NCI-H526 treated with DMSO at 0.1 percent for 48 hours (cell line): ENCODE measurements around the gene MGAT5B.

ENCODE experiments used
- DNase-seq: peaks from one replicate; lab custom pipeline; 2025; lab: John Stamatoyannopoulos, UW

The MGAT5B gene

GRCh38 chr17:76905036-76905435 lies 36.8 kb downstream of the MGAT5B start:
- DNase-seq: no peak

- DNase-seq: no peak
Measured at GRCh38 chr17:76905836-76906235, 37.6 kb downstream of the MGAT5B start.

GRCh38 chr17:76906463-76906862 lies 38.3 kb downstream of the MGAT5B start:
- DNase-seq: no peak

GRCh38 chr17:76907352-76907751 lies 39.1 kb downstream of the MGAT5B start:
- no peak for DNase-seq

- no peak for DNase-seq
Measured at GRCh38 chr17:76909971-76910760, 42.0 kb downstream of the MGAT5B start.

GRCh38 chr17:76911299-76912017 lies 43.3 kb downstream of the MGAT5B start:
- no peak for DNase-seq

- DNase-seq: no peak
Measured at GRCh38 chr17:76912421-76913164, 44.4 kb downstream of the MGAT5B start.

GRCh38 chr17:76914937-76915336 lies 46.7 kb downstream of the MGAT5B start:
- no peak for DNase-seq

GRCh38 chr17:76915840-76916510 lies 47.8 kb downstream of the MGAT5B start:
- no peak for DNase-seq

- no peak for DNase-seq
Measured at GRCh38 chr17:76917829-76918228, 49.6 kb downstream of the MGAT5B start.

GRCh38 chr17:76918811-76919210 lies 50.6 kb downstream of the MGAT5B start:
- DNase-seq: no peak

GRCh38 chr17:76920364-76921139 lies 52.3 kb downstream of the MGAT5B start:
- DNase-seq: no peak

GRCh38 chr17:76921340-76922036 lies 53.3 kb downstream of the MGAT5B start:
- no peak for DNase-seq

- DNase-seq: no peak
Measured at GRCh38 chr17:76922084-76922483, 53.9 kb downstream of the MGAT5B start.

- DNase-seq: no peak
Measured at GRCh38 chr17:76922967-76923366, 54.8 kb downstream of the MGAT5B start.

- no peak for DNase-seq
Measured at GRCh38 chr17:76923491-76923890, 55.3 kb downstream of the MGAT5B start.

GRCh38 chr17:76924345-76925342 lies 56.4 kb downstream of the MGAT5B start:
- no peak for DNase-seq

GRCh38 chr17:76925441-76925891 lies 57.3 kb downstream of the MGAT5B start:
- DNase-seq: no peak

GRCh38 chr17:76926237-76926866 lies 58.1 kb downstream of the MGAT5B start:
- DNase-seq: no peak
